ENCODE data around the gene PCBD1. TPM values are rescaled to one million over a fixed set of nuclear protein-coding genes. Genes with fewer than 3 reads are reported as not detected.

Gene PCBD1
- total RNA-seq, 1 experiment from 2014 or later: 39.7 TPM

DNA sequence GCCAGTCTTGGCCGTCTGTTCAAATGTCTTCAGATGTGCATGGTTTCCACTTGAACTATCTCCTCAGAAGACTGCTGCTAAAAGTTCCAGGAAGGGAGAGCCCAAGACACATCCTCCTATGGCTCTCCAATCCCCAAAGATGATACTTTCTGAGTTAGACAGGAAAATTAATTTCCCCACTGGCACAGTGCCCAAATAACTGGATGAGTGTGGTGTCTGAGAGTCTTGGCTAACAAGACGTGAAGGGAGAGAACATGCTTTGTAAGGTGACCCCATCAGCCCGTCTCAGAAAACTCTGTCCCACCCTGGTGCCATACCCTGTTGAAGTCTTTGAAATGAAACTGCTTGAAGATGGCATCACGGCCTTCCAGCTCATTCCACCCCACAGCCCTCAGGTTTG is 2.9 kb downstream of the PCBD1 start:
- Histone ChIP-seq H3K9me3 (ENCODE audit: control insufficient read depth, low read depth, low read length) (no peaks in the 10 kb centered on the region), H3K23ac (ENCODE audit: insufficient read length, low read depth, low read length) (no peak overlapping the region), H3K23me2 (ENCODE audit: insufficient read length, low read depth, low read length, poor library complexity, severe bottlenecking) (peaks cover 4% of the 10 kb centered on the region), H3K79me2 (ENCODE audit: insufficient read depth, low read length) (no peaks in the 10 kb centered on the region), H4K8ac (replicated peaks; ENCODE audit: insufficient read length, low read depth, low read length) (no peak overlapping the region), H2BK20ac (ENCODE audit: low read depth, low read length, poor library complexity, severe bottlenecking) (no peak overlapping the region), H3K27ac (ENCODE audit: insufficient read length, low read depth, low read length) (no peak overlapping the region), H3K4me1 (ENCODE audit: insufficient read depth, low read length) (peaks cover 5% of the 10 kb centered on the region; the same call in 1 of the 2 replicates), H3K27me3 (ENCODE audit: insufficient read depth, low read length) (no peaks in the 10 kb centered on the region), H3K79me1 (ENCODE audit: insufficient read depth, low read depth, low read length, poor library complexity, severe bottlenecking) (no peaks in the 10 kb centered on the region), H3K56ac (ENCODE audit: insufficient read length, low read depth, low read length) (no peak overlapping the region), H2BK120ac (ENCODE audit: low read depth, low read length, poor library complexity, severe bottlenecking) (no peak overlapping the region), H2AK5ac (ENCODE audit: insufficient read length, low read length) (no peak overlapping the region), H2BK5ac (ENCODE audit: insufficient read length, low read length) (no peak overlapping the region), H2AFZ (ENCODE audit: low read length) (no peak overlapping the region), H2BK12ac (ENCODE audit: insufficient read length, low read depth, low read length) (no peak overlapping the region), H4K5ac (ENCODE audit: insufficient read length, low read depth, low read length) (no peak overlapping the region), H3K4ac (ENCODE audit: low read depth, low read length) (no peak overlapping the region), H3K14ac (ENCODE audit: insufficient read depth, low read length) (no peak overlapping the region), H3T11ph (ENCODE audit: low read length) (no peak overlapping the region), H4K20me1 (ENCODE audit: control insufficient read depth, insufficient read depth, insufficient read length) (no peaks in the 10 kb centered on the region), H3K9ac (ENCODE audit: extremely low read depth, insufficient read length, low read length) (no peak overlapping the region), H2BK15ac (ENCODE audit: low read depth, low read length) (no peak overlapping the region), H3K4me2 (ENCODE audit: insufficient read depth, insufficient read length, low read length) (no peak overlapping the region), H3K18ac (ENCODE audit: insufficient read length, low read depth, low read length) (no peak overlapping the region), H4K91ac (ENCODE audit: insufficient read length, low read depth, low read length) (no peak overlapping the region)
- Mint-ChIP-seq H3K27ac (no peak overlapping the region), H3K9me3 (no peaks in the 10 kb centered on the region), H3K4me3 (no peak overlapping the region), H3K27me3 (ENCODE audit: low read depth) (no peaks in the 10 kb centered on the region), H3K4me1 (peaks cover 18 to 23% of the 10 kb centered on the region in 2 experiments), H3K36me3 (ENCODE audit: insufficient read depth in 1 of 3, low read depth in 3 of 3) (peaks cover 13 to 32% (median 25%) of the 10 kb centered on the region in 3 experiments; a peak in 6 of 7 replicates)
- TF ChIP-seq, protein P1, sequence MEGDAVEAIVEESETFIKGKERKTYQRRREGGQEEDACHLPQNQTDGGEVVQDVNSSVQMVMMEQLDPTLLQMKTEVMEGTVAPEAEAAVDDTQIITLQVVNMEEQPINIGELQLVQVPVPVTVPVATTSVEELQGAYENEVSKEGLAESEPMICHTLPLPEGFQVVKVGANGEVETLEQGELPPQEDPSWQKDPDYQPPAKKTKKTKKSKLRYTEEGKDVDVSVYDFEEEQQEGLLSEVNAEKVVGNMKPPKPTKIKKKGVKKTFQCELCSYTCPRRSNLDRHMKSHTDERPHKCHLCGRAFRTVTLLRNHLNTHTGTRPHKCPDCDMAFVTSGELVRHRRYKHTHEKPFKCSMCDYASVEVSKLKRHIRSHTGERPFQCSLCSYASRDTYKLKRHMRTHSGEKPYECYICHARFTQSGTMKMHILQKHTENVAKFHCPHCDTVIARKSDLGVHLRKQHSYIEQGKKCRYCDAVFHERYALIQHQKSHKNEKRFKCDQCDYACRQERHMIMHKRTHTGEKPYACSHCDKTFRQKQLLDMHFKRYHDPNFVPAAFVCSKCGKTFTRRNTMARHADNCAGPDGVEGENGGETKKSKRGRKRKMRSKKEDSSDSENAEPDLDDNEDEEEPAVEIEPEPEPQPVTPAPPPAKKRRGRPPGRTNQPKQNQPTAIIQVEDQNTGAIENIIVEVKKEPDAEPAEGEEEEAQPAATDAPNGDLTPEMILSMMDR (conservative IDR thresholded peaks at IDR 0.05): no peak
- DNase-seq: no peak
- no CpG with 5 or more reads among the region's 4 CpGs for WGBS (ENCODE audit: extremely low coverage, insufficient read length, low lambda C conversion rate)

All from H9 (cell line).